A549 (cell line): ENCODE results near the gene GAMT. TPM values are rescaled to one million over a fixed set of nuclear protein-coding genes. Genes with fewer than 3 reads are reported as not detected.

Experiments
- ATAC-seq, 2 experiments: fragments of 200-7000 bp in 1 of 2; fragments of >200 bp in 1 of 2; cut with Nextera tagmentation in 1 of 2; cut with Tn5 transposase in 1 of 2; 3 replicates each; pipeline versions ENCODE4 v1.8.0 to v1.9.1; 2018 to 2020; ENCODE audit warnings: mild to moderate bottlenecking in 1 of 2, moderate library complexity in 1 of 2
- CTCF ChIA-PET: fragments of 300-600 bp; sonication (Branson Sonifier 250); formaldehyde crosslinking; extraction: SDS; loops from one replicate; lab custom pipeline; 2021; ENCODE audit warnings: antibody characterized with exemption, inconsistent platforms; lab: Yijun Ruan, JAX
- POLR2A ChIA-PET: fragments of 350-600 bp; formaldehyde crosslinking; extraction: SDS; loops from one replicate; lab custom pipeline; 2021; ENCODE audit warnings: antibody characterized with exemption, inconsistent platforms; lab: Yijun Ruan, JAX
- DNase-seq, 2 experiments: peaks; one replicate each; pipeline versions ENCODE4 v3.0.0 to v3.0.0-alpha.2; 2011 to 2016; ENCODE audit warnings: low read depth in 1 of 2, low spot score in 1 of 2
- FAIRE-seq: peaks from 2 replicates; lab custom pipeline; 2011; peaks lifted over from hg19 to GRCh38; lab: Jason Lieb, UNC
- H3K27ac ChIP-seq, 2 experiments: fragments of >200 bp; sonication (Bioruptor Twin); formaldehyde crosslinking; 3 replicates each; pipeline ENCODE4 v1.5.1; 2016 to 2017
- H3K4me1 ChIP-seq: fragments of >200 bp; sonication (Bioruptor Twin); formaldehyde crosslinking; 3 replicates; pipeline ENCODE4 v1.6.1; 2016
- H3K4me2 ChIP-seq: fragments of >200 bp; sonication (Bioruptor Twin); formaldehyde crosslinking; 3 replicates; pipeline ENCODE4 v1.6.1; 2016
- H3K4me3 ChIP-seq: fragments of >200 bp; sonication (Bioruptor Twin); formaldehyde crosslinking; 3 replicates; pipeline ENCODE4 v1.5.1; 2016
- H3K9me3 ChIP-seq: fragments of >200 bp; sonication (Bioruptor Twin); formaldehyde crosslinking; 3 replicates; pipeline ENCODE4 v1.6.1; 2016
- CBX2 ChIP-seq: fragments of 200-600 bp; sonication (generic); IDR thresholded peaks from 2 replicates; pipeline ENCODE4 v1.6.1; 2016; ENCODE audit warnings: low read depth, mild to moderate bottlenecking, borderline replicate concordance
- CBX8 ChIP-seq: fragments of 200-600 bp; sonication (generic); IDR thresholded peaks from 2 replicates; pipeline ENCODE4 v1.6.1; 2016
- CEBPB ChIP-seq, 2 experiments: fragments of >200 bp in 1 of 2; sonication (Bioruptor Twin) in 1 of 2; formaldehyde crosslinking in 1 of 2; IDR thresholded peaks; 2 replicates each; pipeline ENCODE4 v1.6.1; 2012 to 2016
- E2F6 ChIP-seq: IDR thresholded peaks from 2 replicates; pipeline ENCODE4 v1.6.1; 2012; ENCODE audit warnings: low read depth, borderline replicate concordance
- EHMT2 ChIP-seq: fragments of 200-600 bp; sonication (generic); IDR thresholded peaks from 2 replicates; pipeline ENCODE4 v1.6.1; 2016; ENCODE audit warnings: antibody characterized with exemption, low read depth, mild to moderate bottlenecking, moderate library complexity
- EP300 ChIP-seq, 2 experiments: fragments of >200 bp; sonication (Bioruptor Twin); formaldehyde crosslinking; IDR thresholded peaks; 2 replicates in 1 of 2; 3 replicates in 1 of 2; pipeline ENCODE4 v1.6.1; 2016 to 2017
- FOSL2 ChIP-seq, 2 experiments: fragments of 450-650 bp in 1 of 2; fragments of >200 bp in 1 of 2; sonication (Bioruptor Twin) in 1 of 2; formaldehyde crosslinking; IDR thresholded peaks; 2 replicates each; pipeline versions ENCODE4 v1.5.0 to v1.6.1; 2016 to 2020; ENCODE audit warnings: mild to moderate bottlenecking in 1 of 2, moderate library complexity in 1 of 2
- HOXB13 ChIP-seq: fragments of 250-450 bp; sonication (Bioruptor Pico); IDR thresholded peaks from 2 replicates; pipeline ENCODE4 v1.5.0; 2020; ENCODE audit warnings: low read depth, mild to moderate bottlenecking, moderate library complexity
- HOXB5 ChIP-seq: fragments of 250-450 bp; sonication (Bioruptor Pico); IDR thresholded peaks from 2 replicates; pipeline ENCODE4 v1.5.0; 2020; ENCODE audit warnings: mild to moderate bottlenecking, moderate library complexity
- KDM5A ChIP-seq: fragments of 200-600 bp; sonication (generic); IDR thresholded peaks from 2 replicates; pipeline ENCODE4 v1.6.1; 2016; ENCODE audit warnings: antibody characterized with exemption, mild to moderate bottlenecking
- MAZ ChIP-seq: fragments of 150-350 bp; IDR thresholded peaks from 2 replicates; pipeline ENCODE4 v1.6.1; 2014; ENCODE audit warnings: antibody characterized with exemption, low read depth, low read length, borderline replicate concordance
- POLR2AphosphoS2 ChIP-seq: conservative IDR thresholded peaks from 2 replicates; pipeline ENCODE4 v1.6.1; 2012; ENCODE audit warnings: low read length, improper control_type of control experiment, inconsistent platforms
- RAD21 ChIP-seq, 2 experiments: fragments of >200 bp in 1 of 2; sonication (Bioruptor Twin) in 1 of 2; formaldehyde crosslinking in 1 of 2; IDR thresholded peaks in 1 of 2; conservative IDR thresholded peaks in 1 of 2; 2 replicates in 1 of 2; 3 replicates in 1 of 2; pipeline ENCODE4 v1.6.1; 2012 to 2018; ENCODE audit warnings: inconsistent platforms in 1 of 2
- RFX5 ChIP-seq: fragments of 450-650 bp; IDR thresholded peaks from 2 replicates; pipeline ENCODE4 v1.7.1; 2014; ENCODE audit warnings: antibody characterized with exemption, mild to moderate bottlenecking, moderate library complexity
- RNF2 ChIP-seq: fragments of 200-600 bp; sonication (generic); IDR thresholded peaks from 2 replicates; pipeline ENCODE4 v1.6.1; 2016; ENCODE audit warnings: low read depth, mild to moderate bottlenecking, antibody characterized with exemption, moderate library complexity, borderline replicate concordance
- SMC3 ChIP-seq: fragments of >200 bp; sonication (Bioruptor Twin); formaldehyde crosslinking; IDR thresholded peaks from 3 replicates; pipeline ENCODE4 v1.6.1; 2018; ENCODE audit warnings: inconsistent platforms
- TP53 ChIP-seq: fragments of 250-450 bp; sonication (Bioruptor Pico); IDR thresholded peaks from 2 replicates; pipeline ENCODE4 v1.5.0; 2021; ENCODE audit warnings: mild to moderate bottlenecking, moderate library complexity
- USF2 ChIP-seq: fragments of 450-650 bp; IDR thresholded peaks from 2 replicates; pipeline ENCODE4 v1.6.1; 2014; ENCODE audit warnings: antibody characterized with exemption
- ZFP36 ChIP-seq: fragments of 450-650 bp; IDR thresholded peaks from 2 replicates; pipeline ENCODE4 v1.6.1; 2014; ENCODE audit warnings: borderline replicate concordance; ENCODE audit not compliant: partially characterized antibody
- ZNF302 ChIP-seq: fragments of 250-450 bp; sonication (Bioruptor Pico); IDR thresholded peaks from 2 replicates; pipeline ENCODE4 v1.9.0; 2021; ENCODE audit warnings: inconsistent platforms, mild to moderate bottlenecking, moderate library complexity
- WGBS: methylation state at CpG from one replicate; pipeline ENCODE4 v1.1.6; 2017; ENCODE audit errors: missing lambda C conversion rate; 5-methylcytosine and 5-hydroxymethylcytosine counted together
- polyA plus RNA-seq, 4 experiments: library from polyadenylated mRNA; depleted of rRNA in 3 of 4; stranded (reverse); fragments of >200 nt; fragmentation: RNase III in 1 of 4; extraction: RNeasy Plus Mini Kit Qiagen cat#74134 plus additional on column Dnase treatment in 1 of 4; gene quantifications; 2 replicates in 3 of 4; 3 replicates in 1 of 4; pipeline ENCODE4 v1.2.3, GENCODE V29; 2011 to 2017
- TF ChIP-seq, protein P1 (sequence below): fragments of 250-450 bp; sonication (Bioruptor Pico); IDR thresholded peaks from 2 replicates; pipeline ENCODE4 v1.5.0; 2020; ENCODE audit warnings: low read depth, mild to moderate bottlenecking, moderate library complexity
- TF ChIP-seq, protein P2 (sequence below): fragments of >200 bp; sonication (Bioruptor Twin); formaldehyde crosslinking; IDR thresholded peaks from 2 replicates; pipeline ENCODE4 v1.6.1; 2016
- TF ChIP-seq, protein P3 (sequence below): fragments of 250-450 bp; sonication (Bioruptor Pico); IDR thresholded peaks from 2 replicates; pipeline ENCODE4 v1.5.0; 2021; ENCODE audit warnings: mild to moderate bottlenecking, moderate library complexity, borderline replicate concordance

Gene GAMT
- polyA plus RNA-seq, 2 of the 4 experiments (the other 2 are of a cell fraction): 13.6 to 26.0 TPM

GRCh38 chr19:1365319-1366269 is 35.7 kb downstream of the GAMT start:
- Histone ChIP-seq H3K4me2 (no peak overlapping the region), H3K9me3 (no peaks in the 10 kb centered on the region), H3K4me1 (peaks cover 9% of the 10 kb centered on the region; the same call in 2 of the 3 replicates), H3K27ac (no peak overlapping the region), H3K4me3 (no peak overlapping the region)
- 90% methylated on average over 37 of the region's 37 CpGs for WGBS
- TF ChIP-seq, protein P1, sequence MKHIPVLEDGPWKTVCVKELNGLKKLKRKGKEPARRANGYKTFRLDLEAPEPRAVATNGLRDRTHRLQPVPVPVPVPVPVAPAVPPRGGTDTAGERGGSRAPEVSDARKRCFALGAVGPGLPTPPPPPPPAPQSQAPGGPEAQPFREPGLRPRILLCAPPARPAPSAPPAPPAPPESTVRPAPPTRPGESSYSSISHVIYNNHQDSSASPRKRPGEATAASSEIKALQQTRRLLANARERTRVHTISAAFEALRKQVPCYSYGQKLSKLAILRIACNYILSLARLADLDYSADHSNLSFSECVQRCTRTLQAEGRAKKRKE (CRISPR knock-in tag): no peak
- TF ChIP-seq CBX8: no peak
- no peak for TF ChIP-seq RFX5
- no peak for TF ChIP-seq SMC3
- no peak for TF ChIP-seq EP300 (IDR thresholded peaks at IDR 0.05)
- TF ChIP-seq RAD21 (conservative IDR thresholded peaks at IDR 0.05 in 1 of 2, IDR thresholded peaks at IDR 0.05 in 1 of 2): no peak
- TF ChIP-seq TP53 (CRISPR knock-in tag): no peak
- no peak for TF ChIP-seq POLR2AphosphoS2
- POLR2A ChIA-PET: no interaction called here
- CTCF ChIA-PET: interaction anchor here (0.9 to 1.8 kb wide), 3 partner anchors 50 to 85 kb away, joined by 3 to 5 read pairs (median 4); no protein-coding TSS in a partner anchor
- no peak for FAIRE-seq
- no peak for DNase-seq
- no peak for ATAC-seq

GRCh38 chr19:1364070-1364704 is 37.2 kb downstream of the GAMT start:
- ChIA-PET CTCF (interaction anchor here (0.6 to 1.8 kb wide), 4 partner anchors 48 to 85 kb away, joined by 3 to 7 read pairs (median 4); no protein-coding TSS in a partner anchor), POLR2A (no interaction called here)
- Histone ChIP-seq H3K9me3 (no peaks in the 10 kb centered on the region), H3K4me3 (no peak overlapping the region), H3K27ac (no peak overlapping the region), H3K4me1 (peaks cover 9% of the 10 kb centered on the region; the same call in 2 of the 3 replicates), H3K4me2 (no peak overlapping the region)
- no peak for TF ChIP-seq E2F6
- no peak for TF ChIP-seq CBX2
- TF ChIP-seq CEBPB (IDR thresholded peaks at IDR 0.05): no peak
- TF ChIP-seq, protein P2, sequence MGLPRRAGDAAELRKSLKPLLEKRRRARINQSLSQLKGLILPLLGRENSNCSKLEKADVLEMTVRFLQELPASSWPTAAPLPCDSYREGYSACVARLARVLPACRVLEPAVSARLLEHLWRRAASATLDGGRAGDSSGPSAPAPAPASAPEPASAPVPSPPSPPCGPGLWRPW: no peak
- no peak for TF ChIP-seq MAZ
- no peak for TF ChIP-seq EHMT2
- no peak for TF ChIP-seq ZNF302 (CRISPR knock-in tag)
- no peak for TF ChIP-seq RAD21 (conservative IDR thresholded peaks at IDR 0.05 in 1 of 2, IDR thresholded peaks at IDR 0.05 in 1 of 2)
- ATAC-seq (no peak), FAIRE-seq (no peak), DNase-seq (no peak)
- 87% methylated on average over 15 of the region's 15 CpGs for WGBS

GRCh38 chr19:1363599-1363998 is 37.7 kb downstream of the GAMT start:
- no peak overlapping the region for H3K27ac ChIP-seq
- DNase-seq: no peak
- no peak overlapping the region for H3K4me3 ChIP-seq
- POLR2A ChIA-PET: no interaction called here
- peaks cover 9% of the 10 kb centered on the region; the same call in 2 of the 3 replicates for H3K4me1 ChIP-seq
- TF ChIP-seq RNF2: no peak
- no peak for TF ChIP-seq HOXB5 (CRISPR knock-in tag)
- TF ChIP-seq ZFP36: no peak
- TF ChIP-seq, protein P3, sequence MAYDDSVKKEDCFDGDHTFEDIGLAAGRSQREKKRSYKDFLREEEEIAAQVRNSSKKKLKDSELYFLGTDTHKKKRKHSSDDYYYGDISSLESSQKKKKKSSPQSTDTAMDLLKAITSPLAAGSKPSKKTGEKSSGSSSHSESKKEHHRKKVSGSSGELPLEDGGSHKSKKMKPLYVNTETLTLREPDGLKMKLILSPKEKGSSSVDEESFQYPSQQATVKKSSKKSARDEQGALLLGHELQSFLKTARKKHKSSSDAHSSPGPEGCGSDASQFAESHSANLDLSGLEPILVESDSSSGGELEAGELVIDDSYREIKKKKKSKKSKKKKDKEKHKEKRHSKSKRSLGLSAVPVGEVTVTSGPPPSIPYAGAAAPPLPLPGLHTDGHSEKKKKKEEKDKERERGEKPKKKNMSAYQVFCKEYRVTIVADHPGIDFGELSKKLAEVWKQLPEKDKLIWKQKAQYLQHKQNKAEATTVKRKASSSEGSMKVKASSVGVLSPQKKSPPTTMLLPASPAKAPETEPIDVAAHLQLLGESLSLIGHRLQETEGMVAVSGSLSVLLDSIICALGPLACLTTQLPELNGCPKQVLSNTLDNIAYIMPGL: no peak
- no peak for TF ChIP-seq CEBPB (IDR thresholded peaks at IDR 0.05)
- no peak for TF ChIP-seq KDM5A
- TF ChIP-seq MAZ: no peak
- no peak for TF ChIP-seq HOXB13 (CRISPR knock-in tag)
- TF ChIP-seq EHMT2: no peak
- TF ChIP-seq FOSL2 (IDR thresholded peaks at IDR 0.05): no peak
- no peak for TF ChIP-seq FOSL2 (CRISPR knock-in tag; IDR thresholded peaks at IDR 0.05)
- no peak for TF ChIP-seq RAD21 (conservative IDR thresholded peaks at IDR 0.05 in 1 of 2, IDR thresholded peaks at IDR 0.05 in 1 of 2)
- no peak for TF ChIP-seq USF2
- TF ChIP-seq SMC3: no peak
- no peak for FAIRE-seq
- CTCF ChIA-PET: interaction anchor here (1.0 kb wide), 1 partner anchor 49 kb away, joined by 7 read pairs; no protein-coding TSS in a partner anchor
- no peak overlapping the region for H3K4me2 ChIP-seq
- ATAC-seq: no peak
- 90% methylated on average over 10 of the region's 10 CpGs for WGBS
- H3K9me3 ChIP-seq: no peaks in the 10 kb centered on the region
